GM19099 (cell line): ENCODE results near the gene KRTAP10-8.

Experiments used
- POLR2A ChIP-seq: IDR thresholded peaks from 3 replicates; pipeline ENCODE4 v1.6.1; 2011; ENCODE audit warnings: low read depth; ENCODE audit not compliant: insufficient read length; ENCODE audit errors: extremely low read depth

Gene KRTAP10-8

DNA sequence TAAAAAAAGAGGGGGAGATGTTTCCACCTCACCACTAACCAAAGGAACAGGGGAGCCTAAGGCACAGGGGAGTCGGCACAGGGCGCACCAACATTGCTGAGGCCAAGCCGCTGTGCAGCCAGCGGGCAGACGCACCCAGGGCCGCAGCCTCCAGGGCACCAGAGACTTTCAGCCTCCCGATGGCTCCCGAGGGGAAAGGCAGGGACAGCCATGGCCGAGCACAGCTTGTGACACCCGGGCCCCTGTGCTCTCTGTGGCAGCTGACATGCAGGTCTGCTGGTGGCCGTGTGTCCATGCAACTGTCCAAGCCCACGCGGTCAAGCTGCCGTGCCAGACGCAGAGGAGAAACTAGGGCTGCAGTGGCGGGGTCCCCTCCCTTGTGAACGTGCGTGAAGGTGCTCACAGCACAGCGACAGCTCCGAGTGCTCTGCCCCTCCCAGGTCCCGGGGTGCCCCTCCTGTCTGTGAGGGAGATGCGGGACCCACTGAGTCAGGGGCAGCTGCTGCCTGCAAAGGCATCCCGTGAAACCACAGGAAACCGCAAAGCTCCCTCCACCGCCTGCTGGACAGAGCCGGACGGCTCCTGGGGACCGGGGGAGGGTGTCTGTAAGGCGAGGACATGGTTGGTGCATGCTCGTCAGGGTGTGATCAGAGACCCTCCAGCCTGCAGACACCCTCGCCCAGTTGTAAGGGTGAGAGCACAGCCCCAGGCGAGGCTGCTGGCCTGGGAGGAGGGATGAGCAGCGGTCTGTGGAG lies 36.9 kb downstream of the KRTAP10-8 start:
- TF ChIP-seq POLR2A: no peak

- no peak for TF ChIP-seq POLR2A
Measured at GRCh38 chr21:44649521-44650100, 37.7 kb downstream of the KRTAP10-8 start.

DNA sequence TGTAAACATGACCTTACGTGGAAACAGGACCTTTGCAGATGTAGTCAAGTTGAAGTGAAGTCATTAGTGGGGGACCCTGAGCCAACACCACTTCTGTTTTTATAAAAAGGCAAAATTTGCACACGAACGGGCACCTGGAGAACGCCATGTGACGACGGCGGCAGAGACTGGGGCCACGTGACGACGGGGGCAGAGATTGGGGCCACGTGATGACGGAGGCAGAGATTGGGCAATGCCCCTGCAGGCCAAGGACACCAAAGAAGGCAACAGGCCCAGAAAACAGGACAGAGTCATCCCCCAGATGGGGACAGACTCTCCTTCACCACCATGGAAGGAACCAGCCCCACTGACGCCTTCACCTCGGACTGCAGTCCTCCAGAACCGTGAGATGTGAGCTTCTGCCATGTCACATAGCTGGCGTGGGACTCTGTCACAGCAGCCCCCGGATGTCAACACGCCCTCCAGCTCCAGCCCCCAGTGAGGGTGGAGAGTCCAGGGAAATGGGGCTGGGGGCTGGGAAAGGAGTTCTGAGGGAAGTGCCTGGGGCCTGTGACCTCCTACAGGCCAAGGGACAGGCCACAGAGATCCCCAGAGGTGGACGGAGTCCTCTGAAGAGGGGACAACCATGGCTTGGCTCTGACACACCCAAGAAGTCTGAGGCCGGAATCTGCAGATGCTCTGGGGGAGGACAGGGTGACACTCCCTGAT lies 38.5 kb downstream of the KRTAP10-8 start:
- no peak for TF ChIP-seq POLR2A

DNA sequence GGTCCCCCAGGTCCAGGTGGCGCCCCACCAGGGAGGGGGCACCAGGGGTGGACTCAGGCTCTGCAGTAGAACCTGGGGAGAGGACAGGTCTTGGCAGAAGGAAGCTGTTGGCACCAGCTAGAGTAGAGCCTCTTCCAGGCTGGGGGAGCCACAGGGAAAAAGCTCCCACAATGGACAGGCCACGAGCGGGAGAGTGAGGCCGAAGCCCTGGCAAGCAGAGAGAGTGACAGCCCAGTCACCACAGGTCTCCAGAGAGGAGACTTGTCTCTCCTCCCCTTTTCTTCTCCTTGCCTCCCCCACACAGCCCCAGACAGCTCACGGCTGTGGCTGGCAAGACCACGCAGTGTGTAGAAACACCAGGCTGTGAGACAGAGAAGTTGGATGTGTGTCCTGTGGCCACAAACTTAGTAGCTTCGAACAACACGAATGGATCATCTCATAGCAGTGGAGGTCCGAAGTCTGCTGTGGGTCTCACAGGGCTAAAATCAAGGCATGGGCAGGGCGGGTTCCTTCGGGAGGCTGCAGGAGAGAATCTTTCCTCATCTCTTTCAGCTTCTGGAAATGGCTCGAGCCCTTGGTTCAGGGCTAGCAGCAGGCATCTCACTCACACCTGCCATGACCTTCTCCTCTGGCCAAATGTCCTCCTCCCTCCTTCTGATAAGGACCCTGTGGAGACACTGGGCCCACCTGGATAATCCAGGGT lies 39.2 kb downstream of the KRTAP10-8 start:
- TF ChIP-seq POLR2A: no peak

GRCh38 chr21:44653123-44653522 lies 41.2 kb downstream of the KRTAP10-8 start:
- TF ChIP-seq POLR2A: no peak

- no peak for TF ChIP-seq POLR2A
Measured at GRCh38 chr21:44653656-44654575, 42.0 kb downstream of the KRTAP10-8 start.

DNA sequence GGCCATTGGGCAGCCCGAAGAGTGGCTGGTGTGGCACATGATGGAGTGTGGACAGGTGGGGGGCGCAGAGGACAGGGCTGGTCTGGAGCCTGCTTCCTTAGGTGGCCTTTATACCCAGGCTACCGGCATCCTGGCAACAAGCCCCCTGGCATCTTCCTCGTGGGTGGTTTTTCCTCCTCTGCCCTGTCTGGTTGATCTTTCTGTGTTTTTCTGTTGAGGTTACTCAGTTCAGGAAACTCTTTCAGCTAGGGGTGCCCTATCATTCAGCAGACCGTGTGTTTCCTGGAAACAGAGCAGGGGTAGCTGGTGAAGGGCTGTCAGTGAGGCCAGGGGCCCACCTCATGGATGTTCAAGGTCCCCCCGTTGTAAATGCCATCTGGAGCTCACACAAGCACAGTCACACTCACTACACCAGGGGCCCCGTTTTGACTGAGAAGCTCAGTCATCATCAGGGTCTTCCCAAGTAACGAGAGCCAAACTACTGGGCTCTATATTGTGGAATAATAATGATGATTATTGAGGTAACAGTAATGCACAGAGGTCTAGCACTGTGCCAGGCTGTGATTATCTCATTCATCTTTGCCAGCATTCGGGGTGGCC lies 42.8 kb downstream of the KRTAP10-8 start, which contains the start of gene KRTAP12-4:
Gene KRTAP12-4 (minus strand): TSS at position 84 of the 600 bp plus-strand sequence. CDS start 45 bp downstream, at position 39.
- no peak for TF ChIP-seq POLR2A

GRCh38 chr21:44656868-44657267 lies 45.0 kb downstream of the KRTAP10-8 start:
- no peak for TF ChIP-seq POLR2A

DNA sequence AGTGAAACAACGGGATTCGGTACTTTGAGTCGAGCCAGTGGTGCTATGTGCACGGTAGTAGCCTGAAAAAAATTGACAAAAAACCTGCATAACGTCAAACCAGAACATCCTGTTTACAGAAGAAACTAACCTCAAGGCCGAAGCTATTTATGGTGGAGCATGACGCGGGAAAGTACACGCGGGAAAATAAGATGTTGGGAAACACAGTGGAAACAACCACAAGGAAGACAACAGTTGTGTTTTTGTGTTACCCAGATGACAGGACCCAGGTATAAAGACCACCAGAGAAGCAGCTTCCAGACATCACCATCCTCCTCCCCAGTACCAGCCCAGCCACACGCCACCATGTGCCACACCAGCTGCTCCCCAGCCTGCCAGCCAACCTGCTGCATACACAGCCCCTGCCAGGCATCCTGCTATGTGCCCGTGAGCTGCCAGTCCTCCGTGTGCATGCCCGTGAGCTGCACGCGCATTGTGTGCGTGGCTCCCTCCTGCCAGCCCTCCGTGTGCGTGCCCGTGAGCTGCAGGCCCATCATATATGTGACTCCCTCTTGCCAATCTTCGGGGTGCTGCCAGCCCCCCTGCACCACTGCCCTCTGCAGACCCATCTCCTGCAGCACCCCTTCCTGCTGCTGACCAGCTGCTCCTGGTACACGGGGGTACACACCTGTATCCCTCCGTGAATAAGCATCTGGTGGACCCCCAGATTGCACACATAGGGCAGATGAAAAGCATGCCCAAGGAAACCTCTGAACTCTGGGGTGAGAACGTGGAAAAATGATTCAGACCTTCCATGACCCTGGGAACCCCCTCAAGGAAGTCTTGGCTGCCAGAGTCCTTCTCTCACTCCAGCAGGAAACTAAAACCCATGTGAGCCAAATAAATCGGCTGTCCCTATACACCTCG lies 46.0 kb downstream of the KRTAP10-8 start, which contains the start of gene KRTAP12-3:
Gene KRTAP12-3 (plus strand): TSS at position 298 of the 906 bp plus-strand sequence. CDS start 48 bp downstream, at position 346.
- TF ChIP-seq POLR2A: no peak

- no peak for TF ChIP-seq POLR2A
Measured at GRCh38 chr21:44658541-44658910, 46.6 kb downstream of the KRTAP10-8 start.

- no peak for TF ChIP-seq POLR2A
Measured at GRCh38 chr21:44658913-44659595, 47.2 kb downstream of the KRTAP10-8 start.
